Small intestine (tissue), 7 donors: Measurements from ENCODE around the gene HSPG2. TPM values are rescaled to one million over a fixed set of nuclear protein-coding genes. Genes with fewer than 3 reads are reported as not detected.
"Not testable (repeated sequence)": the region's sequence is repeated elsewhere in the genome, so short reads cannot be mapped to it uniquely, and the experiment has no call there.

ENCODE experiments used
- DNase-seq, 2 donors: peaks; one replicate each; pipeline versions ENCODE4 v3.0.0 to v3.0.0-alpha.2; 2013
- FAIRE-seq: peaks from 2 replicates; lab custom pipeline; 2012; peaks lifted over from hg19 to GRCh38; lab: Jason Lieb, UNC
- H3K27ac ChIP-seq, 3 donors: one replicate each; pipeline ENCODE4 v1.5.1; 2013; ENCODE audit warnings: low read length in 2 of 3, mild to moderate bottlenecking in 2 of 3, control low read depth in 1 of 3, inconsistent platforms in 1 of 3, low read depth in 1 of 3, moderate library complexity in 1 of 3
- H3K27me3 ChIP-seq, 3 donors: one replicate each; pipeline ENCODE4 v1.6.1; 2013; ENCODE audit warnings: low read length in 3 of 3, inconsistent platforms in 1 of 3; ENCODE audit not compliant: control insufficient read depth in 3 of 3, insufficient read depth in 3 of 3
- H3K36me3 ChIP-seq, 3 donors: one replicate each; pipeline ENCODE4 v1.6.1; 2013; ENCODE audit warnings: low read length in 3 of 3, inconsistent platforms in 1 of 3, low read depth in 1 of 3, mild to moderate bottlenecking in 1 of 3, moderate library complexity in 1 of 3; ENCODE audit not compliant: control insufficient read depth in 3 of 3, insufficient read depth in 2 of 3
- H3K4me1 ChIP-seq, 3 donors: one replicate each; pipeline ENCODE4 v1.6.1; 2013; ENCODE audit warnings: low read length in 2 of 3, inconsistent platforms in 1 of 3, low read depth in 1 of 3, mild to moderate bottlenecking in 1 of 3, moderate library complexity in 1 of 3; ENCODE audit not compliant: control insufficient read depth in 3 of 3, insufficient read depth in 2 of 3
- H3K4me3 ChIP-seq, 3 donors: one replicate each; pipeline ENCODE4 v1.5.1; 2013; ENCODE audit warnings: low read length in 3 of 3, control low read depth in 1 of 3, inconsistent platforms in 1 of 3, low read depth in 1 of 3, mild to moderate bottlenecking in 1 of 3, moderate library complexity in 1 of 3
- H3K9me3 ChIP-seq, 2 donors: one replicate each; pipeline ENCODE4 v1.6.1; 2013; ENCODE audit warnings: low read depth in 1 of 2, low read length in 1 of 2; ENCODE audit not compliant: control insufficient read depth in 2 of 2, insufficient read depth in 1 of 2
- WGBS, 3 donors: extraction: QIAGEN DNeasy Blood & Tissue Kit; methylation state at CpG; one replicate each; pipeline ENCODE4 v1.1.7; 2013; 5-methylcytosine and 5-hydroxymethylcytosine counted together
- polyA plus RNA-seq, 4 donors: library from polyadenylated mRNA; stranded (reverse) in 3 of 4; unstranded in 1 of 4; fragments of 200-250 nt in 3 of 4; fragments of 120-200 nt in 1 of 4; gene quantifications; one replicate each; pipeline versions ENCODE4 v1.2.1 to v1.2.3, GENCODE V29; 2013
- donor health status: healthy with polysubstance abuse.
- donor health status: control.
- donor health status: control.
- donor health status: Bipolar disorder and iron deficiency.
- donor health status: healthy.

The HSPG2 gene
- polyA plus RNA-seq, 4 donors = 3.6 to 82.3 (median 36.3) TPM

DNA sequence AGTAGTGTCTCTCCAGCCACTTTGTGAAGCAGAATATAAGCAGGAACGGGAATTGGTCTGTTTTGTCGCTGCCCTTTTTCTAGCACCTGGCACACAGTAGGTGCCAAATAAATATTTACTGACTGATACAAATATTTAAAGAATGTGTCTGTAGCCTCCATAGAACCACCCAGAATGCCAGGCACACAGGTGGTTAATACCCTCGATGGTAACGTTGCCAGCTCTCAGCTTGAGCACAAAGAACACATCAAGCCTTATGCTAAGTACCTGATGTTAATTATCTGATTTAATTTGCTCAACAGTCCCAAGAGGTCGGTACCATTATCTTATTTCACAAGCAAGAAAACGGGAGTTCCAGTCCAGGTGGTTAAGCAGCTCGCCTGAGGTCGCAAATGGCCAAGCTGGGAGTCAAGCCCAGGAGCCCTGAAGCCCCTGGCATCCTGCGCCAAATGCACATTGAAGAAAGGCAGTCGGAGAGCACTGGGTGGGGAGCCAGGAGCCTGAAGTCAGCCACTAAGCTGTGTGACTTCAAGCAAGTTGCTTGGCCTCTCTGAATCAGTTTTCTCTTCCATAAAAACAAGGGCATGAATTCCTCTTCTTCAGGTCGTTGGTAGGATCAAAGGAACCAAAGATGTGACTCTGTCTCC, 26.4 kb downstream of the HSPG2 start:
- no peak overlapping the region for H3K4me3 ChIP-seq
- FAIRE-seq (no peak), DNase-seq (no peak)
- H3K27ac ChIP-seq = peak overlapping the region in 2 of 3 donors; percentile 78 to 86
- H3K27me3 ChIP-seq = no peaks in the 10 kb centered on the region
- 63 to 67% (median 64%) methylated on average over 11 of the region's 11 CpGs for WGBS, 3 donors
- H3K9me3 ChIP-seq = no peaks in the 10 kb centered on the region
- peaks cover 0 to 54% (median 0%) of the 10 kb centered on the region in 3 donors for H3K36me3 ChIP-seq
- H3K4me1 ChIP-seq = peaks cover 7 to 67% (median 7%) of the 10 kb centered on the region in 3 donors

DNA sequence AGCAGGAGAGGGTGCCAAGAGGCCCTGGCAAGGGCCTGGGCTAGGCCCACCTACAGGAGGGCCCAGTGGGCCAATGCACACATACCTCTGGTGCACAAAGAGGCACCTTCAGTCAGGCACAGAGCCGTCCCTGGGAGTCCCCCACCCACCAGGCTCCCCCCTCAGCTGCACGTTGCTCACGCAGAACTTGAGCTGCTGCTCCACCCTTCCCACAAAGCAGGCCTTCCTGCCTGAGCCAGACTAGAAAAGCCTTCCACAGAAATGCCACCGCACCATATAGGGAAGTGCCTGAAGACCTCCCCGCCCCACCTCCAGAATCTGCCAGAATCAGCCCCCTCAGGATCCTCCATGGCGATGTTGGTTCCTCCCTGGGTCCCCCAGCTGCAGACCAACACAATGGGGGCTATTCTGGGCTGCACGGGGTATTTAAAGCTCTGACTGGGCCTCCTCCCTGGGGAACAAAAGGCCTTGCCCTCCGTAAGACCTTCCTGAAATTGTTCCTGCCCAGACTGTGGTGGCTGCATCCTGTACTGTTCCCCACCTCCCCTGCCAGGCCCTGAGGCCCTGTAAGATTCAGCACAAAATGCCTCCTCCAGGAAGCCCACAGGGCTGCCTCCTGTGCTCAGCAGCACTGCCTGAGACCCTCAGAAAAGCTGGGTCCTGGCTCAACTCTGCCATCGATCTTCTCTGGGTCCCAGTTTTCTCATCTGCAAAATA, 27.2 kb downstream of the HSPG2 start:
- no peak for DNase-seq
- WGBS, 3 donors = 36 to 79% (median 63%) methylated on average over 9 of the region's 9 CpGs

GRCh38 chr1:21909286-21909759, 27.8 kb downstream of the HSPG2 start:
- Histone ChIP-seq H3K27ac (peak overlapping the region in 2 of 3 donors; percentile 44 to 78), H3K36me3 (peaks cover 0 to 49% (median 0%) of the 10 kb centered on the region in 3 donors), H3K4me1 (peaks cover 7 to 58% (median 7%) of the 10 kb centered on the region in 3 donors), H3K27me3 (no peaks in the 10 kb centered on the region), H3K9me3 (no peaks in the 10 kb centered on the region), H3K4me3 (no peak overlapping the region)
- FAIRE-seq = no peak
- DNase-seq = no peak
- 50 to 83% (median 75%) methylated on average over 1 of the region's 1 CpG for WGBS, 3 donors

More for the DNA sequence above, 27.2 kb downstream of the HSPG2 start:
- FAIRE-seq = no peak
- Histone ChIP-seq H3K9me3 (no peaks in the 10 kb centered on the region), H3K27ac (peak overlapping the region in 2 of 3 donors; percentile 46 to 78), H3K4me1 (peaks cover 7 to 59% (median 7%) of the 10 kb centered on the region in 3 donors), H3K36me3 (peaks cover 0 to 50% (median 0%) of the 10 kb centered on the region in 3 donors), H3K4me3 (no peak overlapping the region), H3K27me3 (no peaks in the 10 kb centered on the region)

GRCh38 chr1:21907737-21908534, 29.2 kb downstream of the HSPG2 start:
- not testable (repeated sequence) for FAIRE-seq

DNA sequence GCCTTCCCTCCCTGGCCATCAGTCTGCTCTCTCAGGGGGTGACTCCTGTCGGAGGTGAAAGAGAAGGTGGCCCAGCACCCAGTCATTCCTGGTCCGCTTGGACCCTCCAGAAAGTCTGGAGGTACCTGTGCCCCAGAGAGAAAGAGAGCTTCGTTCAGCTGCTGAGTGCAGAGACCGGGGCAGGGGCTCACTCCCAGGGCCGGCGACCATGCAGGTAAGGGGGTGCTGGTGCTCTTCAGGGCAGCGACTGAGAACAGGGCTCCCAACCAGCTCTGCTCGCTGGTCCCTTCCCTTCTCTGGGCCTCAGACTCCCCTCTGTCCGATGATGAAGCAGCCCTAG, 30.1 kb downstream of the HSPG2 start:
- Histone ChIP-seq H3K36me3 (peaks cover 0 to 45% (median 0%) of the 10 kb centered on the region in 3 donors), H3K27ac (peak overlapping the region in 1 of 3 donors; percentile 87), H3K4me3 (no peak overlapping the region), H3K27me3 (no peaks in the 10 kb centered on the region), H3K9me3 (no peaks in the 10 kb centered on the region), H3K4me1 (peaks cover 7 to 46% (median 11%) of the 10 kb centered on the region in 3 donors)
- no peak for DNase-seq
- 90 to 98% (median 90%) methylated on average over 9 of the region's 9 CpGs for WGBS, 3 donors
- FAIRE-seq = no peak

More at GRCh38 chr1:21907737-21908534, 29.2 kb downstream of the HSPG2 start:
- Histone ChIP-seq H3K36me3 (peaks cover 0 to 43% (median 0%) of the 10 kb centered on the region in 3 donors), H3K27ac (peak overlapping the region in 1 of 3 donors; percentile 38), H3K4me1 (peaks cover 6 to 48% (median 7%) of the 10 kb centered on the region in 3 donors)
- not testable (repeated sequence) for H3K9me3 ChIP-seq, DNase-seq, H3K4me3 ChIP-seq, H3K27me3 ChIP-seq
- 76 to 91% (median 83%) methylated on average over 19 of the region's 19 CpGs for WGBS, 3 donors

- FAIRE-seq = no peak
- Histone ChIP-seq H3K27ac (peak overlapping the region in 1 of 3 donors; percentile 87), H3K27me3 (no peaks in the 10 kb centered on the region), H3K36me3 (peaks cover 0 to 50% (median 0%) of the 10 kb centered on the region in 3 donors), H3K9me3 (no peaks in the 10 kb centered on the region), H3K4me1 (peaks cover 3 to 44% (median 8%) of the 10 kb centered on the region in 3 donors), H3K4me3 (no peak overlapping the region)
- no peak for DNase-seq
- WGBS, 3 donors = 73 to 91% (median 87%) methylated on average over 20 to 21 of the region's 21 CpGs
Observed at GRCh38 chr1:21906173-21907078, 30.7 kb downstream of the HSPG2 start.

- no peak for FAIRE-seq
- peak; percentile 87 to 94 for DNase-seq
- Histone ChIP-seq H3K27ac (peak overlapping the region; percentile 54 to 91 (median 85)), H3K9me3 (no peaks in the 10 kb centered on the region), H3K36me3 (peaks cover 0 to 53% (median 0%) of the 10 kb centered on the region in 3 donors), H3K4me3 (no peak overlapping the region), H3K27me3 (no peaks in the 10 kb centered on the region), H3K4me1 (peaks cover 0 to 33% (median 7%) of the 10 kb centered on the region in 3 donors)
- 38 to 59% (median 46%) methylated on average over 21 to 22 of the region's 22 CpGs for WGBS, 3 donors
Observed at GRCh38 chr1:21904704-21905520, 32.2 kb downstream of the HSPG2 start.
